Neural progenitor cell (in vitro differentiated cells): ENCODE results near the gene CSF2. TPM values are rescaled to one million over a fixed set of nuclear protein-coding genes. Genes with fewer than 3 reads are reported as not detected.
A peak's percentile ranks its signal among the peaks of the same experiment; 100 is the strongest.

Source experiments
- DNase-seq: peaks from one replicate; pipeline ENCODE4 v3.0.0-alpha.2; 2016; ENCODE audit warnings: low spot score
- H2AFZ ChIP-seq: fragments of 200-600 bp; sonication (generic); replicated peaks from 2 replicates; pipeline ENCODE4 v1.6.1; 2016; ENCODE audit warnings: antibody characterized with exemption
- H3F3A ChIP-seq: fragments of 200-600 bp; sonication (generic); 2 replicates; pipeline ENCODE4 v1.6.1; 2016; ENCODE audit warnings: antibody characterized with exemption, low read depth
- H3K27ac ChIP-seq: fragments of 200-600 bp; sonication (generic); 2 replicates; pipeline ENCODE4 v1.5.1; 2016; ENCODE audit warnings: mild to moderate bottlenecking
- H3K27me3 ChIP-seq: fragments of 200-600 bp; sonication (generic); 2 replicates; pipeline ENCODE4 v1.6.1; 2016; ENCODE audit warnings: mild to moderate bottlenecking, moderate library complexity
- H3K36me3 ChIP-seq: fragments of 200-600 bp; sonication (generic); 2 replicates; pipeline ENCODE4 v1.5.1; 2016
- H3K4me1 ChIP-seq: fragments of 200-600 bp; sonication (generic); 2 replicates; pipeline ENCODE4 v1.6.1; 2016; ENCODE audit warnings: mixed run types
- H3K4me2 ChIP-seq: fragments of 200-600 bp; sonication (generic); 2 replicates; pipeline ENCODE4 v1.6.1; 2016
- H3K4me3 ChIP-seq: fragments of 200-600 bp; sonication (generic); 2 replicates; pipeline ENCODE4 v1.5.1; 2016
- H3K79me2 ChIP-seq: fragments of 200-600 bp; sonication (generic); 2 replicates; pipeline ENCODE4 v1.6.1; 2016; ENCODE audit warnings: low read depth
- H3K9ac ChIP-seq: fragments of 200-600 bp; sonication (generic); 2 replicates; pipeline ENCODE4 v1.6.1; 2016
- H3K9me3 ChIP-seq: fragments of 200-600 bp; sonication (generic); 2 replicates; pipeline ENCODE4 v1.5.1; 2016; ENCODE audit warnings: low read depth
- H4K20me1 ChIP-seq: fragments of 200-600 bp; sonication (generic); 2 replicates; pipeline ENCODE4 v1.6.1; 2016; ENCODE audit warnings: low read depth
- H3K27ac Mint-ChIP-seq: 3 replicates; pipeline ENCODE4 v1.8.0; 2021; ENCODE audit warnings: mixed read lengths
- H3K27me3 Mint-ChIP-seq: 2 replicates; pipeline ENCODE4 v1.8.0; 2022; ENCODE audit warnings: low read depth, mild to moderate bottlenecking, inconsistent platforms, moderate library complexity, mixed read lengths; ENCODE audit not compliant: insufficient read depth
- H3K36me3 Mint-ChIP-seq: 3 replicates; pipeline ENCODE4 v1.8.0; 2021; ENCODE audit warnings: mixed read lengths
- H3K4me1 Mint-ChIP-seq: 3 replicates; pipeline ENCODE4 v1.8.0; 2021; ENCODE audit warnings: mixed read lengths
- H3K4me3 Mint-ChIP-seq: 3 replicates; pipeline ENCODE4 v1.8.0; 2021; ENCODE audit warnings: mild to moderate bottlenecking, moderate library complexity, mixed read lengths
- H3K9me3 Mint-ChIP-seq: 3 replicates; pipeline ENCODE4 v1.8.0; 2020; ENCODE audit warnings: mixed read lengths
- CTCF ChIP-seq: fragments of 200-600 bp; sonication (generic); IDR thresholded peaks from 2 replicates; pipeline ENCODE4 v1.5.1; 2017; ENCODE audit warnings: antibody characterized with exemption, mild to moderate bottlenecking
- EZH2 ChIP-seq: fragments of 200-600 bp; sonication (generic); IDR thresholded peaks from 2 replicates; pipeline ENCODE4 v1.6.1; 2017; ENCODE audit warnings: antibody characterized with exemption, mild to moderate bottlenecking, moderate library complexity
- EZH2phosphoT487 ChIP-seq: fragments of 200-600 bp; sonication (generic); IDR thresholded peaks from 2 replicates; pipeline ENCODE4 v1.6.1; 2017; ENCODE audit warnings: antibody characterized with exemption
- total RNA-seq: library from RNA; depleted of rRNA; stranded (reverse); fragments of >200 nt; gene quantifications from 2 replicates; pipeline ENCODE4 v1.2.3, GENCODE V29; 2015; ENCODE audit warnings: low replicate concordance

Gene CSF2
- total RNA-seq, 1 donor from 2014 or later: not detected

- no peaks in the 10 kb centered on the region for H3K79me2 ChIP-seq
- H3K27ac Mint-ChIP-seq: no peak overlapping the region
- H3K4me1 Mint-ChIP-seq: no peaks in the 10 kb centered on the region
- no peak overlapping the region for H2AFZ ChIP-seq
- H3K9me3 Mint-ChIP-seq: no peaks in the 10 kb centered on the region
- no peak overlapping the region for H3K4me2 ChIP-seq
- no peak overlapping the region for H3K4me3 Mint-ChIP-seq
- H3K9ac ChIP-seq: no peak overlapping the region
- no peaks in the 10 kb centered on the region for H3F3A ChIP-seq
- H3K36me3 Mint-ChIP-seq: peaks cover 1% of the 10 kb centered on the region
- TF ChIP-seq EZH2phosphoT487: no peak
- TF ChIP-seq EZH2: no peak
- TF ChIP-seq CTCF: no peak
- no peaks in the 10 kb centered on the region for H3K27me3 ChIP-seq
- H3K9me3 ChIP-seq: no peaks in the 10 kb centered on the region
- no peaks in the 10 kb centered on the region for H3K36me3 ChIP-seq
- H4K20me1 ChIP-seq: no peaks in the 10 kb centered on the region
- no peaks in the 10 kb centered on the region for H3K4me1 ChIP-seq
- no peak overlapping the region for H3K27ac ChIP-seq
- no peak for DNase-seq
- H3K4me3 ChIP-seq: no peak overlapping the region
- H3K27me3 Mint-ChIP-seq: peaks cover 6% of the 10 kb centered on the region
Measured at GRCh38 chr5:132066871-132067270, 6.7 kb upstream of the CSF2 start.

GRCh38 chr5:132067451-132067850 lies 6.1 kb upstream of the CSF2 start:
- Mint-ChIP-seq H3K4me3 (no peak overlapping the region), H3K4me1 (no peaks in the 10 kb centered on the region), H3K9me3 (no peaks in the 10 kb centered on the region), H3K36me3 (peaks cover 1% of the 10 kb centered on the region), H3K27ac (no peak overlapping the region), H3K27me3 (peaks cover 6% of the 10 kb centered on the region)
- no peaks in the 10 kb centered on the region for H3K9me3 ChIP-seq
- TF ChIP-seq CTCF: no peak
- no peak for TF ChIP-seq EZH2phosphoT487
- no peak overlapping the region for H3K9ac ChIP-seq
- no peak overlapping the region for H2AFZ ChIP-seq
- no peaks in the 10 kb centered on the region for H3K79me2 ChIP-seq
- H3K4me3 ChIP-seq: no peak overlapping the region
- no peak overlapping the region for H3K4me2 ChIP-seq
- no peak for DNase-seq
- no peaks in the 10 kb centered on the region for H3K4me1 ChIP-seq
- no peaks in the 10 kb centered on the region for H3F3A ChIP-seq
- no peaks in the 10 kb centered on the region for H3K27me3 ChIP-seq
- H3K36me3 ChIP-seq: no peaks in the 10 kb centered on the region
- H4K20me1 ChIP-seq: no peaks in the 10 kb centered on the region
- no peak overlapping the region for H3K27ac ChIP-seq

GRCh38 chr5:132067941-132068808 lies 5.4 kb upstream of the CSF2 start:
- Histone ChIP-seq H3K4me2 (no peak overlapping the region), H3K79me2 (no peaks in the 10 kb centered on the region), H3K27ac (no peak overlapping the region), H3K36me3 (no peaks in the 10 kb centered on the region), H3K4me3 (no peak overlapping the region), H2AFZ (no peak overlapping the region), H3F3A (no peaks in the 10 kb centered on the region), H3K9ac (no peak overlapping the region), H4K20me1 (no peaks in the 10 kb centered on the region), H3K27me3 (no peaks in the 10 kb centered on the region), H3K9me3 (no peaks in the 10 kb centered on the region), H3K4me1 (no peaks in the 10 kb centered on the region)
- Mint-ChIP-seq H3K4me1 (no peaks in the 10 kb centered on the region), H3K27ac (peak overlapping the region; percentile 25), H3K4me3 (no peak overlapping the region), H3K9me3 (no peaks in the 10 kb centered on the region), H3K27me3 (peaks cover 6% of the 10 kb centered on the region), H3K36me3 (peaks cover 1% of the 10 kb centered on the region)
- no peak for TF ChIP-seq EZH2
- no peak for TF ChIP-seq CTCF
- TF ChIP-seq EZH2phosphoT487: no peak
- DNase-seq: no peak
